SU-DHL-6 (cell line): ENCODE results near the gene TRIM27.
"Not testable (repeated sequence)": the region's sequence is repeated elsewhere in the genome, so short reads cannot be mapped to it uniquely, and the experiment has no call there.

Experiments
- H2AFZ ChIP-seq: fragments of 200-600 bp; sonication (generic); 2 replicates; pipeline ENCODE4 v1.6.1; 2014; ENCODE audit warnings: low read depth, mild to moderate bottlenecking, moderate library complexity, mixed read lengths, antibody characterized with exemption, low read length; ENCODE audit not compliant: severe bottlenecking
- H3F3A ChIP-seq: fragments of 200-600 bp; shearing (Covaris generic); 2 replicates; pipeline ENCODE4 v1.6.0; 2016; ENCODE audit warnings: antibody characterized with exemption, mild to moderate bottlenecking; ENCODE audit not compliant: insufficient read depth
- H3K27ac ChIP-seq: fragments of 200-600 bp; sonication (generic); 2 replicates; pipeline ENCODE4 v1.5.1; 2016; ENCODE audit warnings: low read depth, mild to moderate bottlenecking, low read length, moderate library complexity, mixed read lengths
- H3K27me3 ChIP-seq: fragments of 200-600 bp; sonication (generic), shearing (Covaris generic); 2 replicates; pipeline ENCODE4 v1.6.0; 2014; ENCODE audit warnings: mild to moderate bottlenecking, low read length
- H3K36me3 ChIP-seq: fragments of 200-600 bp; sonication (generic); 2 replicates; pipeline ENCODE4 v1.6.1; 2014; ENCODE audit warnings: mild to moderate bottlenecking, low read length, mixed read lengths
- H3K4me2 ChIP-seq: fragments of 300-600, 200-600 bp; shearing (Covaris generic), sonication (generic); 2 replicates; pipeline ENCODE4 v1.6.0; 2014; ENCODE audit warnings: low read length, low read depth, mild to moderate bottlenecking; ENCODE audit not compliant: poor library complexity, severe bottlenecking
- H3K4me3 ChIP-seq: fragments of 200-600 bp; sonication (generic); 2 replicates; pipeline ENCODE4 v1.5.1; 2014; ENCODE audit warnings: antibody characterized with exemption, low read length, mild to moderate bottlenecking, mixed read lengths; ENCODE audit not compliant: insufficient read depth, poor library complexity, severe bottlenecking
- H3K79me2 ChIP-seq: fragments of 200-600 bp; sonication (generic); 2 replicates; pipeline ENCODE4 v1.6.1; 2014; ENCODE audit warnings: mild to moderate bottlenecking, low read length, moderate library complexity; ENCODE audit not compliant: insufficient read depth
- H3K9ac ChIP-seq: fragments of 200-600 bp; sonication (generic); 2 replicates; pipeline ENCODE4 v1.7.0; 2014; ENCODE audit warnings: mild to moderate bottlenecking, low read length
- H3K9me2 ChIP-seq: fragments of 200-600 bp; sonication (generic); replicated peaks from 2 replicates; pipeline ENCODE4 v1.6.1; 2014; ENCODE audit warnings: low read length; ENCODE audit not compliant: insufficient read depth
- H3K9me3 ChIP-seq: fragments of 200-600 bp; sonication (generic); 2 replicates; pipeline ENCODE4 v1.6.1; 2014; ENCODE audit warnings: low read length, mixed read lengths; ENCODE audit not compliant: insufficient read depth
- H4K20me1 ChIP-seq: fragments of 200-600 bp; sonication (generic); 2 replicates; pipeline ENCODE4 v1.6.1; 2014; ENCODE audit warnings: low read depth, mild to moderate bottlenecking, antibody characterized with exemption, low read length, moderate library complexity, mixed read lengths
- EZH2phosphoT487 ChIP-seq: fragments of 200-600 bp; sonication (generic), shearing (Covaris generic); conservative IDR thresholded peaks from 2 replicates; pipeline ENCODE4 v1.6.1; 2018; ENCODE audit warnings: mild to moderate bottlenecking, antibody characterized with exemption, low read length, moderate library complexity, mixed read lengths
- TF ChIP-seq, protein P1 (sequence below): fragments of 200-600 bp; sonication (generic); IDR thresholded peaks from one replicate; pipeline ENCODE4 v1.5.1; 2017; ENCODE audit warnings: antibody characterized with exemption, mild to moderate bottlenecking, low read length, moderate library complexity; ENCODE audit not compliant: insufficient read depth, poor library complexity, severe bottlenecking

TRIM27 gene

DNA sequence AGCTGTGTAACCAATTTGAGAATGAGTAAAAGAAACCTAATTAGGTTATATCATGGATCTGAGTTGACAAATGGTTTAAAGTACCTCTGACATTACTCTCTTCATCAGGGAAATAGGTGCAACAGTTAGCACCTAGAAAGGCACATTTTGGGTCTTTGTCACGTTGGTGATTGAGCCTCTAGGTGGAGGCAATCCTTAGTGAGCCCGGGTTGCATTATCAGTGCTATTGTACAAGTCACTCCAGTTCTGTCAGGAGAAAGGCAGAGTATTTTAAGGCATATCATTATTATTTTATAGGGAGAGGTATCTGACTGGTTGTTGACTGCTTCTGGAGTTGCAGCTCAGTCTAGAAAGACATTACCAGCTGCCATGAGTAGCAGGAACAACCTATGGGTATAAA, 54.9 kb downstream of the TRIM27 start:
- H3K9me2 ChIP-seq, result no peaks in the 10 kb centered on the region
- no peaks in the 10 kb centered on the region for H3K27me3 ChIP-seq
- H3K4me2 ChIP-seq, result no peak overlapping the region
- H4K20me1 ChIP-seq, result no peaks in the 10 kb centered on the region
- no peak overlapping the region for H2AFZ ChIP-seq
- no peak overlapping the region for H3K27ac ChIP-seq
- H3K9ac ChIP-seq, result no peak overlapping the region
- H3K9me3 ChIP-seq, result no peaks in the 10 kb centered on the region
- no peaks in the 10 kb centered on the region for H3F3A ChIP-seq
- no peaks in the 10 kb centered on the region for H3K36me3 ChIP-seq
- H3K79me2 ChIP-seq, result no peaks in the 10 kb centered on the region
- no peak overlapping the region for H3K4me3 ChIP-seq
- no peak for TF ChIP-seq EZH2phosphoT487
- TF ChIP-seq, protein P1, sequence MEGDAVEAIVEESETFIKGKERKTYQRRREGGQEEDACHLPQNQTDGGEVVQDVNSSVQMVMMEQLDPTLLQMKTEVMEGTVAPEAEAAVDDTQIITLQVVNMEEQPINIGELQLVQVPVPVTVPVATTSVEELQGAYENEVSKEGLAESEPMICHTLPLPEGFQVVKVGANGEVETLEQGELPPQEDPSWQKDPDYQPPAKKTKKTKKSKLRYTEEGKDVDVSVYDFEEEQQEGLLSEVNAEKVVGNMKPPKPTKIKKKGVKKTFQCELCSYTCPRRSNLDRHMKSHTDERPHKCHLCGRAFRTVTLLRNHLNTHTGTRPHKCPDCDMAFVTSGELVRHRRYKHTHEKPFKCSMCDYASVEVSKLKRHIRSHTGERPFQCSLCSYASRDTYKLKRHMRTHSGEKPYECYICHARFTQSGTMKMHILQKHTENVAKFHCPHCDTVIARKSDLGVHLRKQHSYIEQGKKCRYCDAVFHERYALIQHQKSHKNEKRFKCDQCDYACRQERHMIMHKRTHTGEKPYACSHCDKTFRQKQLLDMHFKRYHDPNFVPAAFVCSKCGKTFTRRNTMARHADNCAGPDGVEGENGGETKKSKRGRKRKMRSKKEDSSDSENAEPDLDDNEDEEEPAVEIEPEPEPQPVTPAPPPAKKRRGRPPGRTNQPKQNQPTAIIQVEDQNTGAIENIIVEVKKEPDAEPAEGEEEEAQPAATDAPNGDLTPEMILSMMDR, result no peak

GRCh38 chr6:28867086-28867409, 56.7 kb downstream of the TRIM27 start:
- Histone ChIP-seq H3K4me3 (no peak overlapping the region), H3K27ac (no peak overlapping the region), H3K36me3 (no peaks in the 10 kb centered on the region), H3K4me2 (peak overlapping the region; percentile 35), H3K27me3 (no peaks in the 10 kb centered on the region), H3K79me2 (no peaks in the 10 kb centered on the region), H4K20me1 (no peaks in the 10 kb centered on the region), H3K9me3 (no peaks in the 10 kb centered on the region), H2AFZ (peak overlapping the region; percentile 84), H3K9me2 (no peaks in the 10 kb centered on the region), H3K9ac (0 out of 2 replicates have a peak overlapping the region, but pooled peaks have one; percentile 31), H3F3A (no peaks in the 10 kb centered on the region)
- no peak for TF ChIP-seq EZH2phosphoT487
- TF ChIP-seq, protein P1, result no peak

- H3K9me3 ChIP-seq, H3F3A ChIP-seq, H4K20me1 ChIP-seq, H3K36me3 ChIP-seq, H3K27me3 ChIP-seq, H3K27ac ChIP-seq, H3K79me2 ChIP-seq, H3K9me2 ChIP-seq: not testable (repeated sequence)
- H3K4me3 ChIP-seq, result peak overlapping the region; percentile 12
- H3K9ac ChIP-seq, result peak overlapping the region; percentile 31
- H3K4me2 ChIP-seq, result peak overlapping the region; percentile 35
- H2AFZ ChIP-seq, result peak overlapping the region; percentile 84
Observed at GRCh38 chr6:28866205-28867085, 57.3 kb downstream of the TRIM27 start.
